Liver (tissue), 9 donors: ENCODE measurements around the gene UNC13B. TPM values are rescaled to one million over a fixed set of nuclear protein-coding genes. Genes with fewer than 3 reads are reported as not detected.

ENCODE experiments used
- DNase-seq: peaks from one replicate; pipeline ENCODE4 v3.0.0-alpha.2; 2017; ENCODE audit warnings: low spot score
- H3K27ac ChIP-seq, 2 donors: one replicate each; pipeline ENCODE4 v1.7.0; 2013; ENCODE audit warnings: inconsistent platforms in 2 of 2, low read length in 2 of 2, control low read depth in 1 of 2, low read depth in 1 of 2, mild to moderate bottlenecking in 1 of 2
- H3K27me3 ChIP-seq, 4 donors: one replicate each; pipeline versions ENCODE4 v1.6.1 to v1.7.0; 2013; ENCODE audit warnings: low read length in 3 of 4, inconsistent platforms in 1 of 4, mild to moderate bottlenecking in 1 of 4, moderate library complexity in 1 of 4; ENCODE audit not compliant: control insufficient read depth in 4 of 4, insufficient read depth in 4 of 4
- H3K36me3 ChIP-seq, 4 donors: one replicate each; pipeline versions ENCODE4 v1.6.1 to v1.7.0; 2013; ENCODE audit warnings: low read length in 3 of 4, mild to moderate bottlenecking in 3 of 4, low read depth in 1 of 4, moderate library complexity in 1 of 4; ENCODE audit not compliant: control insufficient read depth in 4 of 4, insufficient read depth in 3 of 4
- H3K4me1 ChIP-seq, 4 donors: one replicate each; pipeline versions ENCODE4 v1.6.1 to v1.7.0; 2013; ENCODE audit warnings: low read length in 3 of 4, mild to moderate bottlenecking in 3 of 4, moderate library complexity in 1 of 4; ENCODE audit not compliant: control insufficient read depth in 4 of 4, insufficient read depth in 4 of 4
- H3K4me3 ChIP-seq, 3 donors: one replicate each; pipeline versions ENCODE4 v1.6.1 to v1.7.0; 2013; ENCODE audit warnings: low read length in 3 of 3, control low read depth in 1 of 3, low read depth in 1 of 3, mild to moderate bottlenecking in 1 of 3
- H3K9ac ChIP-seq, 2 donors: one replicate each; pipeline ENCODE4 v1.7.0; 2013; ENCODE audit warnings: low read length in 2 of 2, mild to moderate bottlenecking in 2 of 2, moderate library complexity in 2 of 2, control low read depth in 1 of 2, low read depth in 1 of 2
- H3K9me3 ChIP-seq, 4 donors: one replicate each; pipeline versions ENCODE4 v1.6.1 to v1.7.0; 2013; ENCODE audit warnings: low read length in 3 of 4; ENCODE audit not compliant: control insufficient read depth in 4 of 4
- EGR1 ChIP-seq, 2 donors: IDR thresholded peaks; 2 replicates each; pipeline ENCODE4 v1.6.1; 2016 to 2018; ENCODE audit warnings: antibody characterized with exemption in 2 of 2, low read depth in 2 of 2
- FOXA1 ChIP-seq: IDR thresholded peaks from 2 replicates; pipeline ENCODE4 v1.6.1; 2016; ENCODE audit warnings: antibody characterized with exemption
- FOXA2 ChIP-seq: IDR thresholded peaks from 2 replicates; pipeline ENCODE4 v1.6.1; 2016; ENCODE audit warnings: antibody characterized with exemption
- GABPA ChIP-seq, 2 donors: IDR thresholded peaks in 1 of 2; conservative IDR thresholded peaks in 1 of 2; 2 replicates each; pipeline ENCODE4 v1.6.1; 2016; ENCODE audit warnings: antibody characterized with exemption in 2 of 2, mild to moderate bottlenecking in 1 of 2, moderate library complexity in 1 of 2
- HNF4G ChIP-seq: IDR thresholded peaks from 2 replicates; pipeline ENCODE4 v1.6.1; 2016; ENCODE audit warnings: antibody characterized with exemption
- JUND ChIP-seq, 2 donors: IDR thresholded peaks; 2 replicates each; pipeline ENCODE4 v1.6.1; 2016; ENCODE audit warnings: antibody characterized with exemption in 2 of 2
- MAX ChIP-seq: IDR thresholded peaks from 2 replicates; pipeline ENCODE4 v1.6.1; 2016; ENCODE audit warnings: antibody characterized with exemption
- RAD21 ChIP-seq, 2 donors: IDR thresholded peaks; 2 replicates each; pipeline ENCODE4 v1.6.1; 2016; ENCODE audit warnings: antibody characterized with exemption in 2 of 2, mild to moderate bottlenecking in 2 of 2
- REST ChIP-seq: IDR thresholded peaks from 2 replicates; pipeline ENCODE4 v1.6.1; 2016; ENCODE audit warnings: antibody characterized with exemption, mild to moderate bottlenecking
- RXRA ChIP-seq, 2 donors: IDR thresholded peaks; 2 replicates each; pipeline ENCODE4 v1.6.1; 2017 to 2018; ENCODE audit warnings: antibody characterized with exemption in 2 of 2, mild to moderate bottlenecking in 1 of 2
- SP1 ChIP-seq: IDR thresholded peaks from 2 replicates; pipeline ENCODE4 v1.6.1; 2018; ENCODE audit warnings: antibody characterized with exemption, mild to moderate bottlenecking
- YY1 ChIP-seq: IDR thresholded peaks from 2 replicates; pipeline ENCODE4 v1.6.1; 2016; ENCODE audit warnings: antibody characterized with exemption, mild to moderate bottlenecking
- WGBS: extraction: QIAGEN DNeasy Blood & Tissue Kit; methylation state at CpG from one replicate; pipeline ENCODE4 v1.1.7; 2013; 5-methylcytosine and 5-hydroxymethylcytosine counted together
- polyA plus RNA-seq, 2 donors: library from polyadenylated mRNA; stranded (reverse) in 1 of 2; unstranded in 1 of 2; fragments of 200-250 nt in 1 of 2; fragments of >200 nt in 1 of 2; fragmentation: Nextera tagmentation in 1 of 2; extraction: Ambion mirVana in 1 of 2; gene quantifications; one replicate each; pipeline versions ENCODE4 v1.2.1 to v1.2.3, GENCODE V29; 2013 to 2015
- total RNA-seq, 2 donors: library from RNA; depleted of rRNA; stranded (reverse); fragments of >200 nt; gene quantifications; one replicate each; pipeline ENCODE4 v1.2.3, GENCODE V29; 2014
- TF ChIP-seq, protein P1 (sequence below): IDR thresholded peaks from 2 replicates; pipeline ENCODE4 v1.6.1; 2016; ENCODE audit warnings: antibody characterized with exemption
- TF ChIP-seq, protein P2 (sequence below): IDR thresholded peaks from 2 replicates; pipeline ENCODE4 v1.6.1; 2016; ENCODE audit warnings: antibody characterized with exemption
- donor health status: healthy.
- donor health status: healthy.
- donor health status: healthy.
- donor health status: healthy.
- donor health status: healthy.

The UNC13B gene
- total and polyA plus RNA-seq, 4 donors: 5.5 to 25.7 (median 11.9) TPM

DNA sequence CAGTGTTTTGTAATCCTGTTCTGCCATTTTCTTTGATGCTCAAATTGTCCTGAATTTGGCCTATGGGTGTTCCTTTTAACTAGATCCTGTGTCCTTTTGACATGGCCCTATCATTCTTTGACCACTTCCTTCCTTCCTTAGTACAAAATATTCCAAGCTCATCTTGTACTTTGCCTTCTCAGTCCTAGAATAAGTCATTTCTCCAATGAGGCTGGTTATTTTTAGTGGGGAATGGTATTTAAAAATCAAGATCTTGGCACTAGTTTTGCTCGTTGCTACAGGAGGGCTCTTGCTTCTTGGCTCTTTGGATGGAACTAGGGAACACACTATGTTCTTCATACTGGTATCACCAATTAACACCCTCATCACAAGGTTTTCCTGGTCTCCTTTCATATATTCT is 108.1 kb downstream of the UNC13B start (continued):
- TF ChIP-seq FOXA2 (no peak), FOXA1 (no peak)
- TF ChIP-seq, protein P1, sequence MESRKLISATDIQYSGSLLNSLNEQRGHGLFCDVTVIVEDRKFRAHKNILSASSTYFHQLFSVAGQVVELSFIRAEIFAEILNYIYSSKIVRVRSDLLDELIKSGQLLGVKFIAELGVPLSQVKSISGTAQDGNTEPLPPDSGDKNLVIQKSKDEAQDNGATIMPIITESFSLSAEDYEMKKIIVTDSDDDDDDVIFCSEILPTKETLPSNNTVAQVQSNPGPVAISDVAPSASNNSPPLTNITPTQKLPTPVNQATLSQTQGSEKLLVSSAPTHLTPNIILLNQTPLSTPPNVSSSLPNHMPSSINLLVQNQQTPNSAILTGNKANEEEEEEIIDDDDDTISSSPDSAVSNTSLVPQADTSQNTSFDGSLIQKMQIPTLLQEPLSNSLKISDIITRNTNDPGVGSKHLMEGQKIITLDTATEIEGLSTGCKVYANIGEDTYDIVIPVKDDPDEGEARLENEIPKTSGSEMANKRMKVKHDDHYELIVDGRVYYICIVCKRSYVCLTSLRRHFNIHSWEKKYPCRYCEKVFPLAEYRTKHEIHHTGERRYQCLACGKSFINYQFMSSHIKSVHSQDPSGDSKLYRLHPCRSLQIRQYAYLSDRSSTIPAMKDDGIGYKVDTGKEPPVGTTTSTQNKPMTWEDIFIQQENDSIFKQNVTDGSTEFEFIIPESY: no peak

GRCh38 chr9:35271637-35272036 is 109.8 kb downstream of the UNC13B start:
- no peak for DNase-seq
- 65% methylated on average over 2 of the region's 2 CpGs for WGBS
- Histone ChIP-seq H3K4me1 (peaks cover 0 to 3% (median 0%) of the 10 kb centered on the region in 4 donors), H3K36me3 (no peaks in the 10 kb centered on the region), H3K27ac (no peak overlapping the region), H3K4me3 (no peak overlapping the region), H3K27me3 (no peaks in the 10 kb centered on the region), H3K9ac (no peak overlapping the region), H3K9me3 (no peaks in the 10 kb centered on the region)
- TF ChIP-seq FOXA2 (no peak), MAX (no peak), GABPA (IDR thresholded peaks at IDR 0.05 in 1 of 2, conservative IDR thresholded peaks at IDR 0.05 in 1 of 2) (no peak), YY1 (no peak), FOXA1 (no peak), REST (no peak), HNF4G (no peak)

GRCh38 chr9:35272989-35273388 is 111.2 kb downstream of the UNC13B start:
- 94% methylated on average over 2 of the region's 2 CpGs for whole genome bisulfite sequencing
- Histone ChIP-seq H3K9ac (no peak overlapping the region), H3K4me1 (peaks cover 0 to 5% (median 2%) of the 10 kb centered on the region in 4 donors), H3K4me3 (no peak overlapping the region), H3K27me3 (no peaks in the 10 kb centered on the region), H3K9me3 (no peaks in the 10 kb centered on the region), H3K27ac (no peak overlapping the region), H3K36me3 (no peaks in the 10 kb centered on the region)
- no peak for DNase-seq
- TF ChIP-seq, protein P2, sequence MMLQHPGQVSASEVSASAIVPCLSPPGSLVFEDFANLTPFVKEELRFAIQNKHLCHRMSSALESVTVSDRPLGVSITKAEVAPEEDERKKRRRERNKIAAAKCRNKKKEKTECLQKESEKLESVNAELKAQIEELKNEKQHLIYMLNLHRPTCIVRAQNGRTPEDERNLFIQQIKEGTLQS: no peak
- TF ChIP-seq SP1: no peak
- TF ChIP-seq EGR1 (IDR thresholded peaks at IDR 0.05; ENCODE audit: low read depth in 2 of 2): no peak
- TF ChIP-seq GABPA (IDR thresholded peaks at IDR 0.05 in 1 of 2, conservative IDR thresholded peaks at IDR 0.05 in 1 of 2): no peak
- TF ChIP-seq YY1: no peak
- TF ChIP-seq MAX: no peak
- TF ChIP-seq REST: no peak
- TF ChIP-seq JUND (IDR thresholded peaks at IDR 0.05): no peak
- no peak for TF ChIP-seq RAD21 (IDR thresholded peaks at IDR 0.05)
- TF ChIP-seq FOXA2: no peak
- TF ChIP-seq RXRA (IDR thresholded peaks at IDR 0.05): no peak
- no peak for TF ChIP-seq FOXA1
